HepG2 (cell line): ENCODE measurements around the gene PDLIM4. TPM values are rescaled to one million over a fixed set of nuclear protein-coding genes. Genes with fewer than 3 reads are reported as not detected.

ENCODE experiments used
- CREB3 ChIP-seq: sonication (generic); formaldehyde crosslinking; IDR thresholded peaks from 2 replicates; pipeline ENCODE4 v1.5.0; 2020; ENCODE audit warnings: missing genetic modification reagents
- ELF4 ChIP-seq: sonication (generic); formaldehyde crosslinking; IDR thresholded peaks from 2 replicates; pipeline ENCODE4 v1.5.0; 2020; ENCODE audit warnings: missing genetic modification reagents, mild to moderate bottlenecking, moderate library complexity, borderline replicate concordance
- ELK4 ChIP-seq: sonication (generic); formaldehyde crosslinking; IDR thresholded peaks from 2 replicates; pipeline ENCODE4 v1.9.0; 2021; ENCODE audit warnings: missing genetic modification reagents, borderline replicate concordance
- ESRRA ChIP-seq: sonication (generic); formaldehyde crosslinking; IDR thresholded peaks from 2 replicates; pipeline ENCODE4 v1.5.1; 2020; ENCODE audit warnings: mild to moderate bottlenecking, low read depth, missing genetic modification reagents
- EZH2 ChIP-seq: conservative IDR thresholded peaks from 2 replicates; pipeline ENCODE4 v1.6.1; 2012; ENCODE audit warnings: mild to moderate bottlenecking, low read depth, low read length, moderate library complexity
- MIER3 ChIP-seq: IDR thresholded peaks from 2 replicates; pipeline ENCODE4 v1.6.1; 2016; ENCODE audit warnings: missing compliant biosample characterization, borderline replicate concordance
- MXD4 ChIP-seq: IDR thresholded peaks from 2 replicates; pipeline ENCODE4 v1.6.1; 2016; ENCODE audit warnings: mild to moderate bottlenecking, missing biosample characterization, missing genetic modification reagents
- NFAT5 ChIP-seq: sonication (generic); formaldehyde crosslinking; IDR thresholded peaks from 2 replicates; pipeline ENCODE4 v1.4.0; 2020; ENCODE audit warnings: missing genetic modification reagents
- SKIL ChIP-seq: sonication (generic); formaldehyde crosslinking; IDR thresholded peaks from 2 replicates; pipeline ENCODE4 v1.8.0; 2022; ENCODE audit warnings: missing genetic modification reagents, mild to moderate bottlenecking, moderate library complexity, borderline replicate concordance
- SP4 ChIP-seq: sonication (generic); formaldehyde crosslinking; IDR thresholded peaks from 2 replicates; pipeline ENCODE4 v1.8.1; 2023; ENCODE audit warnings: mild to moderate bottlenecking, missing genetic modification reagents
- TBL1XR1 ChIP-seq: fragments of 150-350 bp; IDR thresholded peaks from 2 replicates; pipeline ENCODE4 v1.6.1; 2014; ENCODE audit warnings: borderline replicate concordance, low read length; ENCODE audit not compliant: partially characterized antibody
- UBTF ChIP-seq: sonication (generic); formaldehyde crosslinking; IDR thresholded peaks from 2 replicates; pipeline ENCODE4 v1.4.0; 2020; ENCODE audit warnings: mild to moderate bottlenecking, missing genetic modification reagents
- WIZ ChIP-seq: sonication (generic); formaldehyde crosslinking; IDR thresholded peaks from 2 replicates; pipeline ENCODE4 v1.5.1; 2020; ENCODE audit warnings: mild to moderate bottlenecking, missing genetic modification reagents
- ZFP82 ChIP-seq: sonication (generic); formaldehyde crosslinking; IDR thresholded peaks from 2 replicates; pipeline ENCODE4 v1.5.1; 2020; ENCODE audit warnings: mild to moderate bottlenecking, missing genetic modification reagents, borderline replicate concordance
- ZNF101 ChIP-seq: sonication (generic); formaldehyde crosslinking; IDR thresholded peaks from 2 replicates; pipeline ENCODE4 v1.4.0; 2020; ENCODE audit warnings: mild to moderate bottlenecking, low read depth, missing genetic modification reagents, borderline replicate concordance
- ZNF878 ChIP-seq: sonication (generic); formaldehyde crosslinking; IDR thresholded peaks from 2 replicates; pipeline ENCODE4 v1.8.1; 2023; ENCODE audit warnings: mild to moderate bottlenecking, missing genetic modification reagents, moderate library complexity
- polyA plus RNA-seq, 8 experiments: library from polyadenylated mRNA; depleted of rRNA in 3 of 8; stranded (reverse) in 7 of 8; unstranded in 1 of 8; fragments of >200 nt; fragmentation: Illumina TruSeq in 4 of 8; extraction: Trizol in 4 of 8; gene quantifications; 2 replicates each; pipeline versions ENCODE4 v1.2.1 to v1.2.3, GENCODE V29; 2011 to 2016; ENCODE audit warnings: low read depth in 4 of 8, missing spikeins in 1 of 8, mixed read lengths in 1 of 8; ENCODE audit not compliant: insufficient read depth in 1 of 8
- total RNA-seq, 5 experiments: library from RNA; depleted of rRNA; stranded (reverse); fragments of >200 nt; fragmentation: Illumina TruSeq; extraction: Trizol; gene quantifications; 2 replicates each; pipeline ENCODE4 v1.2.3, GENCODE V29; 2016; ENCODE audit warnings: low read depth in 1 of 5

PDLIM4 gene
- total and polyA plus RNA-seq, 2 of the 13 experiments (the other 11 are each of a cell fraction or from before 2014, with no cell fraction given) = 1.1 to 2.3 TPM

- TF ChIP-seq ELK4 (no peak), SKIL (CRISPR knock-in tag) (peak; percentile 40; the same call in 1 of the 2 replicates), EZH2 (no peak), MIER3 (CRISPR knock-in tag) (peak; percentile 81; the same call in 1 of the 2 replicates), ESRRA (CRISPR knock-in tag) (peak; percentile 45; the same call in 1 of the 2 replicates), ZNF101 (no peak), CREB3 (CRISPR knock-in tag) (0 out of 2 replicates have a peak, but pooled peaks have one; percentile 47), WIZ (CRISPR knock-in tag) (no peak; the same call in 1 of the 2 replicates), UBTF (CRISPR knock-in tag) (peak; percentile 78), TBL1XR1 (no peak), SP4 (CRISPR knock-in tag) (peak; percentile 22), ELF4 (CRISPR knock-in tag) (peak; percentile 33; the same call in 1 of the 2 replicates), MXD4 (0 out of 2 replicates have a peak, but pooled peaks have one; percentile 81), ZNF878 (CRISPR knock-in tag) (peak; percentile 88; the same call in 1 of the 2 replicates), NFAT5 (CRISPR knock-in tag) (no peak), ZFP82 (peak; percentile 80)
Observed at GRCh38 chr5:132293992-132294727, 36.7 kb downstream of the PDLIM4 start, which contains the start of gene SLC22A4 (continued).
